Activated T-cell treated with anti-CD3 and anti-CD28 coated beads, Interleukin-2, amount 50 U/mL, for 48 hours (primary cell): ENCODE measurements around the gene TAF6.
A peak's percentile ranks its signal among the peaks of the same experiment; 100 is the strongest.

Source experiments
- DNase-seq, 2 experiments: peaks; one replicate each; pipeline ENCODE4 v3.0.0-alpha.2; 2020

Gene TAF6

GRCh38 chr7:100119970-100120732, 993 bp upstream of the TAF6 start:
- peak; percentile 84 to 85 for DNase-seq

- DNase-seq: no peak
Observed at GRCh38 chr7:100118388-100119071, 628 bp downstream of the TAF6 start.

- no peak for DNase-seq
Observed at GRCh38 chr7:100115026-100115425, 4.1 kb downstream of the TAF6 start.

- no peak for DNase-seq
Observed at GRCh38 chr7:100111914-100112313, 7.2 kb downstream of the TAF6 start.

- DNase-seq: no peak
Observed at GRCh38 chr7:100111156-100111555, 8.0 kb downstream of the TAF6 start.

- DNase-seq: no peak
Observed at GRCh38 chr7:100109521-100110163, 9.5 kb downstream of the TAF6 start.

GRCh38 chr7:100107890-100108289, 11.3 kb downstream of the TAF6 start:
- DNase-seq: no peak

- no peak for DNase-seq
Observed at GRCh38 chr7:100107125-100107737, 11.9 kb downstream of the TAF6 start.

GRCh38 chr7:100106633-100107032, 12.5 kb downstream of the TAF6 start:
- DNase-seq: no peak

GRCh38 chr7:100105534-100105933, 13.6 kb downstream of the TAF6 start:
- DNase-seq: no peak

GRCh38 chr7:100102950-100103840, 16.0 kb downstream of the TAF6 start:
- no peak for DNase-seq

- peak; percentile 97 to 99 for DNase-seq
Observed at GRCh38 chr7:100101016-100101862, 17.9 kb downstream of the TAF6 start, which contains the start of the genes AP4M1 and MCM7. TSS of gene AP4M1 (plus strand) at chr7:100101643. CDS start at chr7:100101715, 72 bp downstream. TSS of gene MCM7 (minus strand) at chr7:100101397. CDS start at chr7:100101294, 103 bp downstream.

GRCh38 chr7:100100420-100101015, 18.6 kb downstream of the TAF6 start:
- peak; percentile 90 to 91 for DNase-seq

GRCh38 chr7:100099452-100099851, 19.7 kb downstream of the TAF6 start:
- DNase-seq: no peak

GRCh38 chr7:100098913-100099312, 20.2 kb downstream of the TAF6 start:
- no peak for DNase-seq

GRCh38 chr7:100095704-100096103, 23.5 kb downstream of the TAF6 start:
- no peak for DNase-seq

- DNase-seq: no peak
Observed at GRCh38 chr7:100095289-100095688, 23.9 kb downstream of the TAF6 start.

GRCh38 chr7:100093925-100094486, 25.2 kb downstream of the TAF6 start:
- DNase-seq: no peak

- peak in 1 of 2 experiments; percentile 27 for DNase-seq
Observed at GRCh38 chr7:100093498-100093897, 25.7 kb downstream of the TAF6 start.

- DNase-seq: peak in 1 of 2 experiments; percentile 29
Observed at GRCh38 chr7:100093054-100093453, 26.1 kb downstream of the TAF6 start.
